GM23338 (cell line): ENCODE measurements around the gene MPND. TPM values are rescaled to one million over a fixed set of nuclear protein-coding genes. Genes with fewer than 3 reads are reported as not detected.

Experiments
- ATAC-seq: fragments of 200-7000 bp; cut with Tn5 transposase; 3 replicates; pipeline ENCODE4 v1.9.1; 2020
- DNase-seq: peaks from one replicate; pipeline ENCODE4 v3.0.0-alpha.2; 2015; ENCODE audit warnings: low spot score
- H2AFZ ChIP-seq: fragments of 200-600 bp; sonication (generic); 2 replicates; pipeline ENCODE4 v1.8.0; 2016; ENCODE audit warnings: antibody characterized with exemption, mild to moderate bottlenecking, moderate library complexity
- H3F3A ChIP-seq: fragments of 200-600 bp; sonication (generic); replicated peaks from 2 replicates; pipeline ENCODE4 v1.8.0; 2017; ENCODE audit warnings: antibody characterized with exemption, mixed run types, low read depth
- H3K27ac ChIP-seq: fragments of 200-600 bp; sonication (generic); 2 replicates; pipeline ENCODE4 v1.6.1; 2016; ENCODE audit warnings: low read depth
- H3K27me3 ChIP-seq: fragments of 200-600 bp; sonication (generic); 2 replicates; pipeline ENCODE4 v1.8.0; 2016; ENCODE audit warnings: mild to moderate bottlenecking, mixed run types, moderate library complexity; ENCODE audit not compliant: insufficient read depth
- H3K36me3 ChIP-seq: fragments of 200-600 bp; sonication (generic); 2 replicates; pipeline ENCODE4 v1.8.0; 2016; ENCODE audit warnings: mild to moderate bottlenecking; ENCODE audit not compliant: insufficient read depth
- H3K4me1 ChIP-seq: fragments of 200-600 bp; sonication (generic); 2 replicates; pipeline ENCODE4 v1.8.0; 2016; ENCODE audit warnings: mild to moderate bottlenecking, moderate library complexity; ENCODE audit not compliant: insufficient read depth
- H3K4me2 ChIP-seq: fragments of 200-600 bp; sonication (generic); 2 replicates; pipeline ENCODE4 v1.7.1; 2017; ENCODE audit warnings: mixed run types
- H3K4me3 ChIP-seq: fragments of 200-600 bp; sonication (generic); 2 replicates; pipeline ENCODE4 v1.6.1; 2016; ENCODE audit warnings: mixed run types
- H3K79me2 ChIP-seq: fragments of 200-600 bp; sonication (generic); replicated peaks from 2 replicates; pipeline ENCODE4 v1.8.0; 2017; ENCODE audit warnings: mild to moderate bottlenecking; ENCODE audit not compliant: insufficient read depth
- H3K9me2 ChIP-seq: fragments of 200-600 bp; sonication (generic); 2 replicates; pipeline ENCODE4 v1.8.0; 2017; ENCODE audit not compliant: insufficient read depth
- H4K20me1 ChIP-seq: fragments of 200-600 bp; sonication (generic); replicated peaks from 2 replicates; pipeline ENCODE4 v1.8.0; 2017; ENCODE audit warnings: mild to moderate bottlenecking; ENCODE audit not compliant: insufficient read depth
- H3K27ac Mint-ChIP-seq: 2 replicates; pipeline ENCODE4 v1.8.0; 2020; ENCODE audit warnings: inconsistent platforms, mild to moderate bottlenecking, moderate library complexity, mixed read lengths
- H3K27me3 Mint-ChIP-seq: 3 replicates; pipeline ENCODE4 v1.8.0; 2022; ENCODE audit warnings: low read depth, mild to moderate bottlenecking, moderate library complexity, mixed read lengths, inconsistent platforms; ENCODE audit not compliant: insufficient read depth, poor library complexity
- H3K36me3 Mint-ChIP-seq: 3 replicates; pipeline ENCODE4 v1.8.0; 2021; ENCODE audit warnings: low read depth, mild to moderate bottlenecking, inconsistent platforms, moderate library complexity, mixed read lengths
- H3K4me1 Mint-ChIP-seq: 3 replicates; pipeline ENCODE4 v1.8.0; 2020; ENCODE audit warnings: mild to moderate bottlenecking, inconsistent platforms, mixed read lengths
- H3K4me3 Mint-ChIP-seq: 3 replicates; pipeline ENCODE4 v1.8.0; 2021; ENCODE audit warnings: moderate library complexity, mild to moderate bottlenecking, inconsistent platforms, mixed read lengths
- H3K9me3 Mint-ChIP-seq: 3 replicates; pipeline ENCODE4 v1.8.0; 2020; ENCODE audit warnings: moderate library complexity, mild to moderate bottlenecking, inconsistent platforms, mixed read lengths
- CREB1 ChIP-seq: fragments of 250-450 bp; sonication (Bioruptor Pico); IDR thresholded peaks from 2 replicates; pipeline ENCODE4 v1.5.0; 2020; ENCODE audit warnings: low read depth, mild to moderate bottlenecking, moderate library complexity
- CTCF ChIP-seq, 2 experiments: fragments of 200-600 bp in 1 of 2; sonication (generic) in 1 of 2; conservative IDR thresholded peaks; 2 replicates each; pipeline versions ENCODE4 v1.5.1 to v1.6.1; 2016 to 2017; ENCODE audit warnings: antibody characterized with exemption in 2 of 2, low read depth in 2 of 2, mild to moderate bottlenecking in 2 of 2, moderate library complexity in 1 of 2
- ETS1 ChIP-seq: IDR thresholded peaks from 2 replicates; pipeline ENCODE4 v1.6.1; 2016; ENCODE audit warnings: antibody characterized with exemption
- EZH2 ChIP-seq: fragments of 200-600 bp; sonication (generic); IDR thresholded peaks from one replicate; pipeline ENCODE4 v1.8.0; 2017; ENCODE audit warnings: antibody characterized with exemption, mild to moderate bottlenecking, low read depth; ENCODE audit not compliant: unreplicated experiment
- EZH2phosphoT487 ChIP-seq: fragments of 200-600 bp; sonication (generic); IDR thresholded peaks from one replicate; pipeline ENCODE4 v1.8.1; 2018; ENCODE audit warnings: antibody characterized with exemption; ENCODE audit not compliant: unreplicated experiment
- JUNB ChIP-seq: IDR thresholded peaks from one replicate; pipeline ENCODE4 v1.6.1; 2016; ENCODE audit warnings: antibody characterized with exemption; ENCODE audit not compliant: unreplicated experiment
- NANOG ChIP-seq: IDR thresholded peaks from 2 replicates; pipeline ENCODE4 v1.6.1; 2016; ENCODE audit warnings: antibody characterized with exemption, borderline replicate concordance
- POLR2AphosphoS5 ChIP-seq: IDR thresholded peaks from 2 replicates; pipeline ENCODE4 v1.6.1; 2016; ENCODE audit warnings: antibody characterized with exemption, low read depth
- REST ChIP-seq: IDR thresholded peaks from one replicate; pipeline ENCODE4 v1.6.1; 2018; ENCODE audit warnings: antibody characterized with exemption; ENCODE audit not compliant: unreplicated experiment
- STAT1 ChIP-seq: IDR thresholded peaks from one replicate; pipeline ENCODE4 v1.6.1; 2016; ENCODE audit warnings: antibody characterized with exemption; ENCODE audit not compliant: unreplicated experiment
- ZNF114 ChIP-seq: fragments of 250-450 bp; sonication (Bioruptor Pico); IDR thresholded peaks from 2 replicates; pipeline ENCODE4 v1.5.0; 2020; ENCODE audit warnings: mild to moderate bottlenecking, moderate library complexity
- ZNF331 ChIP-seq: fragments of 250-450 bp; sonication (Bioruptor Pico); IDR thresholded peaks from 2 replicates; pipeline ENCODE4 v1.5.0; 2020; ENCODE audit warnings: low read depth, mild to moderate bottlenecking, moderate library complexity
- ZNF462 ChIP-seq: fragments of 250-450 bp; sonication (Bioruptor Pico); IDR thresholded peaks from 2 replicates; pipeline ENCODE4 v1.5.0; 2020; ENCODE audit warnings: mild to moderate bottlenecking, moderate library complexity
- polyA plus RNA-seq: library from polyadenylated mRNA; unstranded; fragments of >200 nt; fragmentation: Nextera tagmentation; extraction: Ambion mirVana; gene quantifications from 2 replicates; pipeline ENCODE4 v1.2.1, GENCODE V29; 2016
- total RNA-seq: library from RNA; depleted of rRNA; stranded (reverse); fragments of >200 nt; shearing (Covaris generic); gene quantifications from 2 replicates; pipeline ENCODE4 v1.2.3, GENCODE V29; 2014

Gene MPND
- total and polyA plus RNA-seq, 2 experiments from 2014 or later, result 11.8 to 15.6 TPM

- Mint-ChIP-seq H3K27ac (0 out of 2 replicates have a peak overlapping the region, but pooled peaks have one; percentile 40), H3K4me3 (no peak overlapping the region), H3K4me1 (peaks cover 48% of the 10 kb centered on the region), H3K36me3 (0 out of 3 replicates have a peak, but pooled peaks cover 5% of the 10 kb centered on the region), H3K27me3 (peaks cover 25% of the 10 kb centered on the region), H3K9me3 (no peaks in the 10 kb centered on the region)
- Histone ChIP-seq H3K4me2 (no peak overlapping the region), H3K79me2 (peaks cover 84% of the 10 kb centered on the region), H3K4me3 (no peak overlapping the region), H3K4me1 (peaks cover 29% of the 10 kb centered on the region), H3K9me2 (no peaks in the 10 kb centered on the region), H2AFZ (no peak overlapping the region), H4K20me1 (peaks cover 34% of the 10 kb centered on the region), H3F3A (0 out of 2 replicates have a peak, but pooled peaks cover 12% of the 10 kb centered on the region), H3K27me3 (no peaks in the 10 kb centered on the region), H3K36me3 (no peaks in the 10 kb centered on the region), H3K27ac (no peak overlapping the region; the same call in 1 of the 2 replicates)
- TF ChIP-seq CTCF (conservative IDR thresholded peaks at IDR 0.05; ENCODE audit: low read depth in 2 of 2) (no peak), JUNB (no peak), ZNF331 (CRISPR knock-in tag) (no peak), EZH2 (no peak), STAT1 (no peak), NANOG (no peak), REST (no peak), ETS1 (no peak), ZNF114 (CRISPR knock-in tag) (no peak), CREB1 (CRISPR knock-in tag) (no peak), POLR2AphosphoS5 (no peak), EZH2phosphoT487 (no peak), ZNF462 (CRISPR knock-in tag) (no peak)
- DNase-seq (no peak), ATAC-seq (no peak)
Measured at GRCh38 chr19:4378886-4379285, 35.5 kb downstream of the MPND start.
